GM18951 (cell line): ENCODE data around the gene TTLL10.
"Not testable (repeated sequence)": the region's sequence is repeated elsewhere in the genome, so short reads cannot be mapped to it uniquely, and the experiment has no call there.

ENCODE experiments used
- POLR2A ChIP-seq: IDR thresholded peaks from 4 replicates; pipeline ENCODE4 v1.6.1; 2011; ENCODE audit warnings: mild to moderate bottlenecking; ENCODE audit not compliant: insufficient read length, insufficient read depth; ENCODE audit errors: extremely low read depth
- in situ Hi-C: fragments of 300-500 bp; cut with MboI; formaldehyde crosslinking; loops from one replicate; pipeline ENCODE4 v1.12.0; 2022; ENCODE audit warnings: low sequenced_read_pairs, mixed read lengths, inconsistent platforms; ENCODE audit not compliant: unreplicated experiment

Gene TTLL10

DNA sequence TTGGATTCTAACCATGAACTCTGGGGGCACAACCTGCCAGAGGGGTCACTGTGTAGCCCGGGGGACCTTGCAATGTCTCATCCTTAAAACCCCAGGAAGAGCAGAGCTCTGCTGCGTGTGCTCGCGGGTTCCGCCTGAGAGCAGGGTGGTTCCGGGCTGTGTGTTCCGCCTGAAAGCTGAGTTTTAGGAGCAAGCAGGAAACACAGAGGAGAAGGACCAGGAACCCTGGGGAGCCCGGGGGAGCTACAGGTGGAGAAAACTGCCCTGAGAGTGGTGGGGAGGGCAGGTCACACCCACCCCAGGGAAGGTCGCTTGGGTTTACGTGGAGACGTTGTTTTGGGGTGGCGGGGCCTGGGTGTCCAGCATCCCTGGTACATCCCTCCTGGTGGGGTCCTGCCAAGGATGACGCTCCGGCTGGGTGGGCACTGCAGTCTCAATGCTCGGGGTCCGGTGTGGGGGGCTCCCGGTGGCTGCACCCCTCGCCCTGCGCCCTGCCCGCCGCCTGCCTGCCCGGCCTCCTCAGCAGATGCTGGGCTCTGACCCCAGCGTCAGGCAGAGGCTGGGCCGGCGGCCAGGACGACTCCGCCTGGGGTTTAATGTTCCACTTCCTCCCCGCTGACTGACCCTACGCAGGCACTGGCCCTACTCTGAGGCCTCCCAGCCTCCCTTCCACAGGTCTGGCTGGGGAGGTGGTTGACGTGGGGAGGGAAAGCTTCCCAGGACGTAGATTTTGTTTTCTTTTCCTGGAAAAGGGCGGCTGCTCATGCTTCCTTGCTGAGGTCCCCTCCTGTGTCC lies 40.5 kb upstream of the TTLL10 start:
- in situ Hi-C loops, result no loop called here
- TF ChIP-seq POLR2A, result no peak

DNA sequence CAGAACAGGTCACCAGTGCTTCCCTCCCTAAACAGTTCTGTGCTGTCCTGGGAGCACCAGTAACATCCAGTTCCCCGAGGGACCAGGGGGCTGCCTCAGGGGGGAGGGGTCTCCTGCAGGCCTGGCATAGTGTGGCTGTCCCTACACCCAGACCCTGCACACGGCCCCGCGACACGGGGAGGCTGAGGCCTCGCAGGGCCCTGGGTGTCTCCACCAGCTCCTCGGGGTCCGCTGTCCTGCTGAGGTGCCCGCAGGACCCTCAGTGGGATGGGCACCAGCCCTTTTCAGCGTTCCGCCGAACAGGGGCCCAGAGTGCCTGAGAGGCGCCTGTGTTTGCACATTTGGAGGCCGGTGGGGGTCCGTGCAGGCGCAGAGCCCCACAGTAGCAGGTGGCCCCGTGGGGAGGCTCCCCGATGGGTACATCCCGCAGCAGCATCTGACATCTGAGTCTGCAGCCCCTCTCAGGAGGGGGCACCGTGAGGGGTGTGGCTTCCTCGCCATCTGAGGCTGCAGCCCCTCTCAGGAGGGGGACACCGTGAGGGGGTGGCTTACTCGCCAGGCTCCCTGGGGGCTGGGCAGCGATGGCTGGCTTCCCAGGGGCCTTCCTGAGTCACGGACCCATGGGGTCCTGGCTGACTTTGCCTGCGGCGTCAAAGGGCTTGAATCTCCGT lies 39.2 kb upstream of the TTLL10 start:
- no peak for TF ChIP-seq POLR2A
- in situ Hi-C loops, result no loop called here

DNA sequence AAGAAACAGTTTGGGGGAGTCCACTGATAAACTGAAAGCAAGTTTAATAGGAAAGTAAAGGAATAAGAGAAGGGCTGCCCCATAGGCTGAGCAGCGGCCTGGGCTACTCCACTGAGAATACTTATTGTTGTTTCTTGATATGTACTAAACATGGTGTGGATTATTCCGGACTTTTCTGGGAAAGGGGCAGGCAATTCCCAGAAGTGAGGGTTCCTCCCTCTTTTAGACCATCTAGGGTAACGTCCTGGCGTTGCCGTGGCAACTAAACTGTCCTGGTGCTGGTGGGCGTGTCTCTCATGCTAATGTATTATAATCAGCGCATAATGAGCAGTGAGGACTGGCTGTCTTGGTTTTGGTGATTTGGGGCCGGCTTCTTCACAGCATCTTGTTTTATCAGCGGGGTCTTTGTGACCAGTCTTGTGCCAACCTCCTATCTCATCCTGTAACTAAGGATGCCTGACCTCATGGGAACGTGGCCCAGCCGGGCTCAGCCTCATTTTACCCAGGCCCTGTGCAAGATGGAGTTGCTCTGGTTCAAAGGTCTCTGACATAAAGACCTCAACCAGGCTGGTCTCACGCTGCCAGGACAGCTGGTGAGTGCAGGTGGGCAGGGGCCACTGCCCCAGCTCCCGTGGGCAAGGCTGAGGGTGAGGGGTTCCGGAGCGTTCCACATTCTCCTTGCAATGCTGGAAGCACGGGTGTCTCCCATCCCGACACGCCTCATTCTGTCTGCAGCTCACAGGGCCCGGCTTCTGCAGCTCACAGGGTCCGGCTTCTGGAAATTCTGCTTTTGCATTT lies 38.1 kb upstream of the TTLL10 start:
- no peak for TF ChIP-seq POLR2A
- in situ Hi-C loops, result no loop called here

DNA sequence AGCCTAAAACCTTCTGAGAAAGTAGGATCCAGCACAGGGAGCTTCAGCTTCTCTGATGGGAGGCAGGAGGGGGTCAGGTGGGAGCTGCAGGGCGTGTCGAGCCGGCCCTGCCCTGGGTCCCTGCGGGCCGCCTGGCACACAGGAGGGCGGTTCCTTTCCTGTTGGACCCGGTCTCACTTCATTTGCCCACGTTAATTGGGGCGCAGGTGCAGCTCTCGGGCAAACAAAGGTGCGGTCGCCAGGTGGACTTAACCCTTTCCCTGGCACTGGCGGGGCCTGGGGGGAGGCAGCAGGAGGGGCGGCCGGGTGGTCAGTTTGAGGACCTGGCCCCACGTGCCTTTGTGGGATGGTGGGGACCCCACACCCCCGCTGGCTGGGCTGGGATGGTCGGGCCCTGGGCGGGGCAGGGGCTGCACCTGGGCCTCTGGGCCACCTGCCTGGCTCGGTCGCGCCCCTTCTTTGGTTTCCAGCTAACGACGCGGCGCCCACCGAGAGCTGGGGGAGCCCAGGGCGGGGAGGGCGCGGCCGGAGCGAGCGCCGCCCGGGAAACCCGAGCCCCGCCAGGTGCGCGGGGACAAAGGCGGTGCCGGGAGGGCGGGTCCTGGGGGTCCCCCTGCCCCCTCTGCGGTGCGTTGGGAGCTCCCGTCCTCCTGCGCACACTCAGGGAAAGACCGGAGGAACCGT lies 37.0 kb upstream of the TTLL10 start:
- in situ Hi-C loops, result no loop called here
- TF ChIP-seq POLR2A, result no peak

DNA sequence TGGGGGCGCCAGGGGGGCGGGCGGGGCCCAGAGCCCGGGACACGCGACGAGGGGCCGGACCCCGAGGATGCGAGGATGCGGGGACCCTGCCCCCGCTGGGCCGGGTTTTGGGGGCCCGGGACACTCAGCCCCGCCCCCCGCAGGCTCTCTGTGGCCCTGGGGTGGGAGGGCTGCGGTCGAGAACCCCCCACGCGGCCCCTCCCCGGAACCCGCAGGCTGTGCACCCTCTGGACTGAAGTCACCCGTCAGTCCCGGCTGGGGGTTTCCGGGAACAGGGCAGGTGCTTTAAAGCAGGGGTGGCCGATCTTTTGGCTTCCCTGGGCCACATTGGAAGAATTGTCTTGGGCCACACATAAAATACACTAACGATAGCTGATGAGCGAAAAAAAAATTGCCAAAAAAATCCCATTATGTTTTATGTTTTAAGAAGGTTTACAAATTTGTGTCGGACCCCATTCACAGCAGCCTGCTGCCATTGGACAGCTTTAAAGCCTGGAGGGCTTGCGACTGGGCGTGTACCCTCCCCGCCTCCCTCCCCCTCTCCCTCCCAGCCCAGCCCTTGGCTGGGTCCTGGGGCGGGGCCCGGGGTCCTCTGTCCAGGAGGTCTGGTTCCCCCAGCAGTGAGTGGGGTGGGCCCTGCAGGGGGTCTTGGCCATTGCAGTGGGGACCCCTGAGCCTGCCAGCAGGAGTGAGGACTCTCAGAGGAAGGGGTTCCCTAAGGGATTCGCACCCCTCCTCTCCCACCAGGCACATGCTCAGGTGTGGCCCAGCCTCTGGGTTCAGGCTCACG lies 36.2 kb upstream of the TTLL10 start:
- no peak for TF ChIP-seq POLR2A
- in situ Hi-C loops, result no loop called here

DNA sequence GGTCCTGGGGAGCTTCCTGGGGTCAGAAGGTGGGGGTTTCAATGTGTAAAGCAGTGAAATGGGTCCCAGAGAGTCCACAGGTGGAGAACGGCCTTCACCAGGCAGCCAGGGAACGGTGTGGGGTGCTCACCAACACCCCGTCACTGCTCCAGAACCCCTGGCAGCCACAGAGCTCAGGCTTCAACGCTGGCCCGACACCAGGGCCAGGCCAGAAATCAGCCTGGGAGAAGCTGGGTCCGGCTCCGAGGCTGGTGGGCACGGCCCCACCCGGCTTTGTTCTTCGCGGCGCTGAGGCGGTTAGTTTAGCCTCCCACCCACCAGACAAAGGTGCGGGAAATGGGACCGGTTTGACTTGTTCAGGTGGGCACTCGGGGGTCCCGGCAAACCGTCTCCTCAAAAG lies 33.0 kb upstream of the TTLL10 start:
- no peak for TF ChIP-seq POLR2A
- in situ Hi-C loops, result no loop called here

DNA sequence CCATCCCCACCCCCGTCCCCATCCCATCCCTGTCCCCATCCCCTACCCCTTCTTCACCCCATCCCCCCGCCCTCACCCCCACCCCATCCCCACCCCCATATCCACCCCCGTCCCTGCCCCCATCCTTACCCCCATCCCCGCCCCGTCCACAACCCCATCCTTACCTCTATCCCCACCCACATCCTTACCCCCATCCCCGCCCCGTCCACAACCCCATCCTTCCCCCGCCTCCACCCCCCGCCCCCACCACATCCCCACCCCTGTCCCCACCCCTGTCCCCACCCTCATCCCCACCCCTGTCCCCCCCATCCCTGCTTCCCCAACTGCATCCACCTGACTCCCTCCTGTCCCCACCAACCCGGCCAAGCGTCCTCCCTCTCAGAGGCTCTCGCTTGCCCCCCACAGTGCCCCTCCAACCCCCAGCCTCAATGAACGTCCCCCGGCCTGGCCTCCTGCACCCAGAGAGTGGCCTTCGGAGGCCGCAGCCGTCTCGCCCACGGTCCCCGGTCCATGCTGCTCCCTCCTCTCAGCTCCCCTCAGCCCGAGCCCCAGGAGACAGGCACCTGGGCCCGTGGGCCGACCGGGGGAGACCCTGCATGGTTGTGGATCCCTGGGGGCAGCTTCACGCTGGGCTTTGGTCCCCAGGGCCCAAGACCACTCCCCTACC lies 32.3 kb upstream of the TTLL10 start:
- in situ Hi-C loops, result no loop called here
- TF ChIP-seq POLR2A, result no peak

DNA sequence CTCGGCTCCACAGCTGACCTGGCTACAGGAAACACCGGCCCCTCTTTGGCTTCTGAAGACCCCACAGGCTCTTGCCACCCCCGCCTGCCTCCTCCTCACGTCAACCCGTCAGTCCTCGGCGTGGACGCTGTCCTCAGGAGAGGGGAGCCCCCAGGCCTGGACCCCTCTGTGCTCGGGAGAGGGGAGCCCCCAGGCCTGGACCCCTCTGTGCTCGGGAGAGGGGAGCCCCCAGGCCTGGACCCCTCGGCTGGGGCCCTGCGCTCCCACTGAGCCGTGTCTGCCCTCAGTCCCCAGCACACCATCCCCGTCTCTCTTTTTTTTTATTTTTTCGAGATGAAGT lies 31.8 kb upstream of the TTLL10 start:
- in situ Hi-C loops, result no loop called here
- TF ChIP-seq POLR2A, result no peak

DNA sequence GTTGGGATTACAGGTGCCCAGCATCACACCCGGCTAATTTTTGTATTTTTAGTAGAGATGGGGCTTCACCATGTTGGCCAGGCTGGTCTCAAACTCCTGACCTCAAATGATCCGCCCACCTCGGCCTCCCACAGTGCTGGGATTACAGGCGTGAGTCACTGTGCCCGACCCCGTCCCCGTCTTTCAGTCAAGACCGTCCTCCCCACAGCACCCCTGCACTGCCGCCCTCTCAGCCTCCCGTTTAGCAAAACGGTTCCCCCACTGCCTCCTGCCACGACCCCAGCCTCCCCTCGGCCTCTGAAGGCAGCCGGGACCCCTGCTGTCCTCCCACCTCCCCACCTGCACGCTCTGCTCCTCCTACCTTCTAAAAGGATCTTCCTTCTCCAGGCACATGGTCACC lies 31.3 kb upstream of the TTLL10 start:
- in situ Hi-C loops, result not testable (repeated sequence)

DNA sequence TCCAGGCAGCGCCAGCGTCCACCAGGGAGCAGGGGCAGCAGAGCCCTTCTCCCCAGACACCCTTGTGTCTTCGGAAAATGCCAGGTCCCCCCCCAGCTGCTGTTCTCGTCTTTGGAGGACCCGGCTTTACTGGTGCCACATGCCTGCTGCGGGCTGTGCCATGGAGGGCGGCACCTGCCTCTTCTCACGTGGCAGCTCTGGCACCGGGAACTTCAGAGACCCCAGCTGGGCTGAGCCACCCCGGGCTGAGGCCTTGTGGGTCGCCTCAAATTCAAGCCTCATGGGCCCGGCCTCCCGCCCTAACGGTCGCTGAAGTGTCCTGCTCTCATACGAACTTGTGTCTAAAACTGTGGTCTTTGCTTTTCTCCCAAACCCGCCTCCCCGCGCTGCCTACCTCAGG lies 30.8 kb upstream of the TTLL10 start:
- no peak for TF ChIP-seq POLR2A
- in situ Hi-C loops, result no loop called here

DNA sequence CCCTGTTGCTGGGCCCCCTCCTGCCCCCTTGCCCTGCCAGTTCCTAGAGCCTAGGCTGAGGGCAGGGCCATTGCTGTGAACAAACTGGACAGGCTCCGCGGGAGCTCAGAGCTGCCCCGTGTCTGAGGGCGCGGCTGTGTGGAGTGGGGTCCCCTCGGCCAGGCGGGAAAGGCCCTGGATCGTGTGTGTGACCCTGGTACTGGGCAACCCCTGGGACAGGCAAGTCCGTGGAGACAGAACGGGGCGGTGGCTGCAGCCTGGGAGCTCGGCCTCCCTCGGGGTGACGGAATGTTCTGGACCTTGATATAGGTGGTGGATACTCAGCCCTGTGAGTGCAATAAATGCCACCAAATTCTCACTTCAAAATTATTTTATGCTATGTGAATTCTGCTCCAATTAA lies 30.0 kb upstream of the TTLL10 start:
- no peak for TF ChIP-seq POLR2A
- in situ Hi-C loops, result no loop called here
